ENCODE results near the gene USP9X.

GRCh38 chrX:41100200-41100599 is 15.0 kb downstream of the USP9X start:
- no peak for TF ChIP-seq CTCF (IDR thresholded peaks at IDR 0.05 in 4 of 5, conservative IDR thresholded peaks at IDR 0.05 in 1 of 5)
- no peak for TF ChIP-seq POLR2A (IDR thresholded peaks at IDR 0.05)

Data from gastrocnemius medialis (tissue), 4 donors.